ENCODE data around the gene FKBP3.

DNA sequence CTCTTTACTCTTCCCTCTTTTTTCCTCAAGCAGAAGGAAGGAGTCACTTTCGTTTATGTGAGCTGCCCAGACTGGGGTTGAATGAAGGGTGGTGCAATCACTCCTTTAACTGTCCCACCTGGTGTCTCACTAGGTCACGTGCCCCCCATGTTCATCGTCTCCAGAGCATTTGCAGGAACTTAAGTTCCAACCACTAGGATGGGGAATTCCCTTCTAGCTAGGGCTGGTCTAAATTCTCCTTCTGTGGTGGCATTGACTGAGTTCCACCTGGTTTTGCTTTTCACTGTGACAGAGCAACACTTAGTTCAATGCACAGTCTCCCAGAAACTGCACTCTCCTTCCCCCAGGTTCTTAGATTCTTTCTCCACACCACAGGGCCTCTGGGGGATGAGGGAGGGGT is 10.9 kb upstream of the FKBP3 start:
- no peak for TF ChIP-seq EZH2 (IDR thresholded peaks at IDR 0.05; ENCODE audit: insufficient read depth, poor library complexity, severe bottlenecking)
- no peak for TF ChIP-seq EZH2phosphoT487 (IDR thresholded peaks at IDR 0.05; ENCODE audit: insufficient read depth, low read depth)
